ENCODE measurements around the gene WNT7A. TPM values are rescaled to one million over a fixed set of nuclear protein-coding genes. Genes with fewer than 3 reads are reported as not detected.

WNT7A gene
- total and polyA plus RNA-seq, 4 donors, result 1.7 to 4.8 (median 2.0) TPM

DNA sequence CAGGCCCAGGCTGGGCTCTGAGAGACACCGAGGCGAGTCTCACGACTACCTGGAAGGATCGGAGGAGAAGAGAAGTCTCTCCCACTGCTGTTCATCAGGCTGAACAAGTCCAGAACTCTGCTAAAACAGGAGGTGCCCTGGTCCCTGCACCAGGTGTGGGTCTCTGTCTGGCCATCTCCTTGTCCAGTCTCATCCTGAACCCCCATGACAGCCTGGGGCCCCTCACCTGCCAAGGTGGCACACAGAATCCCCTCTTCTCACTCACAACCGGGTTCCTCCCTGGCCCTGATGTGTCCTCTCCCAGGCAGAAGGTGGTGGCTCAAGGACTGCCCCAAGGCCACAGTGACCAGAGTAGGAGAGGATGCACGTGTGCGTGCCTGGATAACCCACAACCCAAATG is 34.1 kb downstream of the WNT7A start:
- 86 to 90% methylated on average over 7 of the region's 7 CpGs for WGBS, 2 donors
- DNase-seq (no peak), ATAC-seq (ENCODE audit: insufficient read depth, low FRiP score) (no peak)
- TF ChIP-seq CTCF (IDR thresholded peaks at IDR 0.05; ENCODE audit: control extremely low read depth, extremely low read depth), result no peak
- Histone ChIP-seq H3K4me3 (no peak overlapping the region), H3K9ac (ENCODE audit: insufficient read depth in 1 of 2, low read length in 2 of 2) (no peak overlapping the region), H3K27me3 (ENCODE audit: control insufficient read depth in 3 of 3, insufficient read depth in 3 of 3, low read length in 2 of 3) (no peaks in the 10 kb centered on the region), H3K4me1 (ENCODE audit: control insufficient read depth in 5 of 5, insufficient read depth in 5 of 5, low read length in 5 of 5) (peaks cover 0 to 2% (median 0%) of the 10 kb centered on the region in 5 donors), H3K36me3 (ENCODE audit: control insufficient read depth in 4 of 4, insufficient read depth in 4 of 4, low read length in 4 of 4) (no peaks in the 10 kb centered on the region), H3K27ac (ENCODE audit: low read depth in 1 of 2, low read length in 1 of 2) (no peak overlapping the region), H3K9me3 (ENCODE audit: control insufficient read depth in 4 of 4, insufficient read depth in 3 of 4, low read length in 3 of 4) (no peaks in the 10 kb centered on the region)

DNA sequence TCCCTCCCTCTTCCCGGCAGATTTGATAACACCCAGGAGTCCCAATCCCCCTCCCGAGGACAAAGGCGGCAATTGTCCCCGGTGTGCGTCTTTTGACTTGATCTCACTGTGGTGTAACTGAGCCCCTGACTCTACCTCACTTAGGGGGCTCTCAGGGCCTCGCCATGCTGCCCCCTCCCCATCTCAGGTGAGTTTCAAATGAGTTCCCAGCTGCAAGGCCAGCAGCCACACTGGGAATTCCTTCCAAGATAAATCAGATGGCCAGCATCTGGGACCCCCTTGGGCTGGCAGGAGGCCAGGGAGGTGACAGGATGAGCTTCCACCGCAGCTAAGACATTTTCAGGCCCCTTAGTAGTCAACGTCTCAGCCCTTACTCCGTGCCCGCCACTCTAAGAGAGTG is 35.0 kb downstream of the WNT7A start:
- no peak for TF ChIP-seq CTCF (IDR thresholded peaks at IDR 0.05; ENCODE audit: control extremely low read depth, extremely low read depth)
- no peaks in the 10 kb centered on the region for H3K9me3 ChIP-seq (ENCODE audit: control insufficient read depth in 4 of 4, insufficient read depth in 3 of 4, low read length in 3 of 4)

GRCh38 chr3:13844286-13844685 is 35.6 kb downstream of the WNT7A start:
- ATAC-seq (ENCODE audit: insufficient read depth, low FRiP score) (no peak), DNase-seq (no peak)
- Histone ChIP-seq H3K9ac (ENCODE audit: insufficient read depth in 1 of 2, low read length in 2 of 2) (no peak overlapping the region), H3K4me1 (ENCODE audit: control insufficient read depth in 5 of 5, insufficient read depth in 5 of 5, low read length in 5 of 5) (no peaks in the 10 kb centered on the region), H3K4me3 (no peak overlapping the region), H3K27me3 (ENCODE audit: control insufficient read depth in 3 of 3, insufficient read depth in 3 of 3, low read length in 2 of 3) (no peaks in the 10 kb centered on the region), H3K27ac (ENCODE audit: low read depth in 1 of 2, low read length in 1 of 2) (no peak overlapping the region), H3K36me3 (ENCODE audit: control insufficient read depth in 4 of 4, insufficient read depth in 4 of 4, low read length in 4 of 4) (no peaks in the 10 kb centered on the region), H3K9me3 (ENCODE audit: control insufficient read depth in 4 of 4, insufficient read depth in 3 of 4, low read length in 3 of 4) (no peaks in the 10 kb centered on the region)
- no peak for TF ChIP-seq CTCF (IDR thresholded peaks at IDR 0.05; ENCODE audit: control extremely low read depth, extremely low read depth)
- 93 to 98% methylated on average over 5 of the region's 5 CpGs for WGBS, 2 donors

More for the DNA sequence above, 35.0 kb downstream of the WNT7A start:
- 76 to 77% methylated on average over 10 of the region's 10 CpGs for WGBS, 2 donors
- H3K4me3 ChIP-seq, result no peak overlapping the region
- DNase-seq (no peak), ATAC-seq (ENCODE audit: insufficient read depth, low FRiP score) (no peak)
- H3K27me3 ChIP-seq (ENCODE audit: control insufficient read depth in 3 of 3, insufficient read depth in 3 of 3, low read length in 2 of 3), result no peaks in the 10 kb centered on the region
- no peaks in the 10 kb centered on the region for H3K36me3 ChIP-seq (ENCODE audit: control insufficient read depth in 4 of 4, insufficient read depth in 4 of 4, low read length in 4 of 4)
- no peak overlapping the region for H3K27ac ChIP-seq (ENCODE audit: low read depth in 1 of 2, low read length in 1 of 2)
- no peaks in the 10 kb centered on the region for H3K4me1 ChIP-seq (ENCODE audit: control insufficient read depth in 5 of 5, insufficient read depth in 5 of 5, low read length in 5 of 5)
- H3K9ac ChIP-seq (ENCODE audit: insufficient read depth in 1 of 2, low read length in 2 of 2), result no peak overlapping the region

DNA sequence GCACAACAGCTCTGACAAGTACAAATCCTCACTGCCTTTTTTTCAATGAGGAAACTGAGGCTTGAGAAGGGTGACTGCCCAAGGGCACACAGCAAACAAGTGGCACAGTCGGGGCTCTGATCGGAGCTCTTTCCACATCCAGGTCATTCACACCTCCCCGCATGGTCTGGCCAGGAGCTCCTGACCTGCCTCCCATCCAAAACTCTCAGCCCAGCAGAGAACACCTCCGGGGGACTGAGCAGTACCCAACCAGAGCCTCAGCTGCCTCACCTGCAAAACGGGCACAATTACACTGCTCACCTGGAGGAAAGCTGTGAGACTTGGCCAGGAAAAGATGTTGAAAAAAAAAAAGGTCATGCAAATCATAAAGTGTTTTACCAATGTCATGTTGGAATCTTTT is 36.5 kb downstream of the WNT7A start:
- no peaks in the 10 kb centered on the region for H3K9me3 ChIP-seq (ENCODE audit: control insufficient read depth in 4 of 4, insufficient read depth in 3 of 4, low read length in 3 of 4)
- H3K9ac ChIP-seq (ENCODE audit: insufficient read depth in 1 of 2, low read length in 2 of 2), result no peak overlapping the region
- no peak overlapping the region for H3K27ac ChIP-seq (ENCODE audit: low read depth in 1 of 2, low read length in 1 of 2)
- H3K4me3 ChIP-seq, result no peak overlapping the region
- WGBS, 2 donors, result 77 to 84% methylated on average over 5 of the region's 5 CpGs
- ATAC-seq (ENCODE audit: insufficient read depth, low FRiP score) (no peak), DNase-seq (no peak)
- H3K36me3 ChIP-seq (ENCODE audit: control insufficient read depth in 4 of 4, insufficient read depth in 4 of 4, low read length in 4 of 4), result no peaks in the 10 kb centered on the region
- no peak for TF ChIP-seq CTCF (IDR thresholded peaks at IDR 0.05; ENCODE audit: control extremely low read depth, extremely low read depth)
- no peaks in the 10 kb centered on the region for H3K4me1 ChIP-seq (ENCODE audit: control insufficient read depth in 5 of 5, insufficient read depth in 5 of 5, low read length in 5 of 5)
- no peaks in the 10 kb centered on the region for H3K27me3 ChIP-seq (ENCODE audit: control insufficient read depth in 3 of 3, insufficient read depth in 3 of 3, low read length in 2 of 3)
